ENCODE results near the gene LIMA1.
"Not testable (repeated sequence)": the region's sequence is repeated elsewhere in the genome, so short reads cannot be mapped to it uniquely, and the experiment has no call there.

Gene LIMA1

DNA sequence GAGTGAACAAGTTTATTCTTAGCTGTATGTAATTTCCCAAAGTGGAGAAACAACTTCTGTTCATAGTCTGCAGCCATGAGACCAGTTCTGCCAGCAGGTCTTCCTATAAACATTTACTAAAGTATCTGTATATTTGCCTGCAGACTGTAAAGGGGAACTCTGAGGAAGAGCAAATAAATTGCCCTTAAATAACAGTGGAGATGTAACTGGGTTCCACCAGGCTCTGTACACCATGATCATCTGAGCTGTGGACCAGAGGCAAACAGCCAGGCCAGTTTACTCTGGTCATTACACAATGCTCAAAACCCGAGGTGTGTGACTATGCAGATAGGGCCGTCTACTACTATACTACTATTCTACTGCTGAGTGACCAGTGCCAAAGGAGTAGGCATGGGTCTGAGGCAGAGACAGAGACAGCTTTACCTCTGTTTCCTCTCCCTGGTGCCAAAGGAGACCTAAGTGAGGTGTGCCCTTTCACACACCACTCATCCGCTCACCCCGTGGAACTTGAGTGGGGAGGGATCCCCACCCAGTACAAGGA is 95.0 kb downstream of the LIMA1 start:
- peak in 1 of 56 donors; percentile 0 for DNase-seq

DNA sequence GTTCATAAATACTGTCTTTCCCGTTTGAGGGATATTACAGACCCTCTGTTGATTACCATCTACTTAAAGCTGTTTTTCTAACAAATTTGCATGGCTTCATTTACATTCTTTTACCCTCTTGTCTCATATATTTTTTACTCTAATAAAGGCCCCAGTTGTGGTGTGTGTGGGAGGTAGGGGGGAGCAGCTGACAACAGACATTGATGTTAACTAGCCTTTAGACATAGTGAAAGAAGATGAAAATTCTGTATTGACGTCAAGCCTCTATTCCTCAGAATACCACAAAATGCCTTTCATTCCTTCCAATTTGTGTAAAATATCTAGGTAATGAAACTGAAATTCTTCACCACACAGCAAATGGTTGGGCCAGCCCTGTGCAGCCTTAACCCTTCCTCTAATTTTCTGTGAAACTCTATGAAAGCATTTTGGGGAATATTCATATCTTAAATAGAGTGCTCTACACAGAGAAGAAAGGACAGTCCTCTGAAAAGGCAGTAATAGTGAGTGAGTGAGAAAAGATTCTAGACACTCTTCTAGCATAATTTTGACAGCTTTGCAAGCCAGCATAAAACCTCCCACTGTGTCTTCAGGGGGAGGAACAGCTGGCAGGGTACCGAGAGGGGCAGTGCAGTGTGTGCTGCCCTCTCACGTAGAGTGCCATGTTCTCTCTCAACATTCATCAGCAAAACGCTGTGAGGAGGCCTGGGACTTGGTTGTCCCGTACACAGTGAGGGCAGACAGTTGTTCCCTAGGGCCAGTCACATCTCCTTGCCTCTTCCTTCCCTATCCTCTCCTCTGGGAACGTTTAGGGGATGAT is 96.0 kb downstream of the LIMA1 start:
- peak in 1 of 56 donors; percentile 4 for DNase-seq

DNA sequence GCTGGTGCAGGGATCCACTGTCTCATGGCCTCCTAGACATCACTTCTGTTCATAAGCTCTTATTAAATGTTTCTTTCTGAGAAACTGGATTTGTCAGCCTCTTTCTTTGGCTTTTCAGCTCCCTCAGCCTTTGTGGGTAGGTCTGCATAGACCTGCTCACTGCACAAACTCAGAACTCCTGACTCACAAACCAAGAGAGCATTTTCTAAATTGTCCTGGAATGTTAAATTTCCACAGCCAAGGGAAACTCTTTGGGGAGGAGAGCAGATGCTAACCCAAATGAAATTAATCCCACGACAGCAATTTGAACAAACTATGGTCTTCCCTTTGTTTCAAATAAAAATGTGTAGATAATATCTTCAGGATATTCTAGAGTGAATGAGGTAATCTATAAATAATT is 96.6 kb downstream of the LIMA1 start:
- DNase-seq: no peak

GRCh38 chr12:50185970-50186663 is 97.2 kb downstream of the LIMA1 start:
- peak in 2 of 56 donors; percentile 3 to 9 for DNase-seq

DNA sequence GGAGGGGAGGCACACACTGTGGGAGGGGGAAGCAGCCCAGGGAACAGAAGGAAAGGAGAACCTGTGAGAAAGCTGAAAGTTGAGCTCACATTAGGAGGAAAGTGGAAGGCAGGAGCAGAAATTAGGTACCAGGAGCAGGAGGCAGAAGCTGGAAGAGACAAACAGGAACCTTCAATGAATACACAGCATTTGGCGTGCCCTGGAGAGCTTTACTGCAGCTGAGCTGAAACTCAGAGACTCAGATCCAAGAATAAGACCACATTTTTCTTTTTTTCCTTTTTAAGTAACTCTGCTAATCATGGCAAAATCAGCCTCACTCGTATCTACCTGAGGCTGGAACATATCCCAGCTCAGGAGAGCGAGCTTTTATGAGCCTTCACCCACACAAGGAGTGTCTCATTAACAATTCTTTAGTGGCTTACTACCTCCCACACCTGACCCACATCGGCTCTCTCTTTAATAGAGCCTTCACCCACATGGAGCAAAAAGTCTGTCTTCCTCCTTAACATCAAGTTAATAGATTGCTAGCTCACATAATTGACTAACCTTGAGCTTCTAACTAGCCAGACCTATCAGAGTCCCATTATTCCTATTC is 97.9 kb downstream of the LIMA1 start:
- DNase-seq: no peak

DNA sequence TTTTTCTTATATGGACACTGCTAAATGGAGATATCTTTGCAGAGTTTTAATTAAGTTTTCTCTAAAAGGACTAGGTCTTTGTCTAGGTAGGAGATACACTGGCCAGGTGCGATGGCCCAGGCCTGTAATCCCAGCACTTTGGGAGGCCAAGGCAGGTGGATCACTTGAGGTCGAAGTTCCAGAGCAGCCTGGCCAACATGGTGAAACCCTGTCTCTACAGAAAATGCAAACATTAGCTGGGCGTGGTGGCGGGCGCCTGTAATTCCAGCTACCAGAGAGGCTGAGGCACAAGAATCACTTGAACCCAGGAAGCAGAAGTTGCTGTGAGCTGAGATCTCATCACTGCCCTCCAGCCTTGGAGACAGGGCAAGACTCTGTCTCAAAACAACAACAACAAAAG is 99.1 kb downstream of the LIMA1 start:
- DNase-seq: no peak

DNA sequence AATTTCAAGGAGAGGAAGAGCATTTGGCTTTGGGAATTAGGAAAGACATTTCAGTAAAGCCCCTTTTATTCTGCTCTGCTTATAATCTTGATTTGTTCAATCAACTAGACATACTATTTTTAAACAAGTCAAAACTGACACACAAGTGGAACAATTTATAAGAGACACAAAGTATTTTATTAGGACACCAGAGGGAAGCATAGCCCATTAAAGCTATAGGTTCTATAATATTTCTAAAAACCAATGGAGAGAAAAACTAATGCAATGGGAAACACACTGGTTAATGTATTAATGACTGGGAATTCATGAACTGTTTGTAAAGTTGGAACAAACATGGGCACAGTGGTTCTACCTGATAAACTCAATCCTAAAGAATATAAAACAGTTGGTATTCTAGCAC is 100.9 kb downstream of the LIMA1 start:
- no peak for DNase-seq

DNA sequence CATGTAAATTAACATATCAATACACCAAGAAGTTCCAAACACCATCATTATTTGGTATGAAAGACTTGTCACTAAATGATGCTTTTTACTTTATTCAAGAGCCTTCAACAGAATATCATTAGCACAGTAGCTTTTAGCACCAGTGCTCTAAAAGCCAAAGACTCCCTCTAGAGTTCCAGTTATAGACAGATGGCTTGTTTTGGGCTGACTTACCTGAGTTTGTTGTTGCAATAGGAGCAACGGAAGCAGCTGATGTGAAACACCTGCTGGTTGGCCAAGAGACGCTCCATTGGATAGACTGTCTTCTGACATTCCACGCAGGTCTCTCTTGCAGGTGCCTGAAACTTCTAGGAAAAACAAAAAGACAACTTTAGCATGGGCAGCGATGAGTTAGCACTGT is 101.6 kb downstream of the LIMA1 start:
- DNase-seq: no peak

DNA sequence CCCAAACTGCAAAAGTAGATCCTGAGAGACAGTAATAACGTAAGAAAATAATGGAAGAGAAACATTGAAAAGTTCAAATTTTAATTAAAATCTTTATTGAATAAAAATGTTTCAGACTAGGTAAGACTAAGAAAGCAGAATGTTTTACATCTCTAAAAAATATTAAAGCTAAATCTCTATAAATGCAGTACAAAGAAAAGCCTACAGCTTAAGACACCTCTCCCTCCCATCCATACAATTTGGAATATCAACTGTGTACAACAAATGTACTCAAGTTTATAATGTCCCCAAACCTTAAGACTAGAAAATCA is 107.6 kb downstream of the LIMA1 start:
- DNase-seq: no peak

GRCh38 chr12:50174971-50175715 is 108.2 kb downstream of the LIMA1 start:
- peak in 3 of 56 donors; percentile 3 to 65 (median 4) for DNase-seq

DNA sequence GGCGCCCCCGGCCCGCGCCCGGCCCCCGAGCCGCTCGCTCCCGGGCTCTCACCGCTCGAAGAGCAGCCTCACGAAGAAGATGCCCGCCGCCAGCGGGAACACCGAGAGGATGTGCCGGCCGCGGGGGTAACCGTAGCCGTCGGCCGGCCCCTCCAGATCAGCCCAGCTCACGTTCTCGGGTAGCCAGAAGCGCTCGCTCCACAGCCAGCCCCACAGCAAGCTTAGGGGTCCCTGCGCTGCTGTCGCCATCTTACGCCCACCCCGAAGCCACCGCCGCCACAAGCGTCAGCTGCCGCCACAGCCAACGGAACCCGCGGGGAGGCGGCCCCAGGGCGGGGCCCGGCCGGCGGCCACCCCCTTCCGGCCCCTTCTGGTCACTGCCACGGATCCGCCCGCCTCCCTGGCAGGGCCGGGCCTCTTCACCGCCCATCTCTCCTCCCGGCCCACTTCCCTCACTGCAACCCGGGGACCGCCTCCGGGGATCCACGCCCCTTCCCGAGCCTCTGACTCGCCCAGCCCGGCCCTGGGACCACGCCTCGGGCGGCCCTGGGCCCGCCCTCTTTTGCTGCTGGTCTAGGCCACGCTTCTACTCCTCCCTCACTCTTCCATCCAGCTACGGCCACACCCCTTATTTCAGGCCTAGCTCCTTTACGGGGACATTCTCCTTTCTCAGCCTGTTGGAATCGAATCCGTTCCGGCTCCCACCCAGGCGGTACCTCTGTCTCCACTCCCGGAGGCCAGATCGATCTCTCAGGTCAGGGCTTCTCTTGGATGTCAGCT is 116.1 kb downstream of the LIMA1 start, which contains the start of gene CERS5:
Gene CERS5, minus strand, starts transcription at position 321 of the 780 bp plus-strand sequence. Its CDS starts 72 bp downstream, at position 249.
- DNase-seq: peak; percentile 70 to 98 (median 96)

DNA sequence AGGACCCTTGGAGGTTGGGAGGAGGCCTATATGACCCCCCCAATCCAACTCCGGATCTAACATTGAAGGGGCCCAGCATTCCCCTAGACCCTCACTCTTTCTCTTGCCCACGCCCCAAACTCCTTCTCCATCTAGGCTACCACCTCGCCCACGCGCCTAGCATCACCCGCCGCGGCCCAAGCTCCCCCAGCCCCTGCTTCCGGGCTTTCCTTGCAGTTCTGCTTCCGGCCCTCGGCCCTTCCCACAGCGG is 116.6 kb downstream of the LIMA1 start:
- peak in 10 of 56 donors; percentile 22 to 64 (median 42) for DNase-seq

- DNase-seq: no peak
Observed at GRCh38 chr12:50164963-50165362, 118.4 kb downstream of the LIMA1 start.

GRCh38 chr12:50162230-50162629 is 121.1 kb downstream of the LIMA1 start:
- no peak for DNase-seq

DNA sequence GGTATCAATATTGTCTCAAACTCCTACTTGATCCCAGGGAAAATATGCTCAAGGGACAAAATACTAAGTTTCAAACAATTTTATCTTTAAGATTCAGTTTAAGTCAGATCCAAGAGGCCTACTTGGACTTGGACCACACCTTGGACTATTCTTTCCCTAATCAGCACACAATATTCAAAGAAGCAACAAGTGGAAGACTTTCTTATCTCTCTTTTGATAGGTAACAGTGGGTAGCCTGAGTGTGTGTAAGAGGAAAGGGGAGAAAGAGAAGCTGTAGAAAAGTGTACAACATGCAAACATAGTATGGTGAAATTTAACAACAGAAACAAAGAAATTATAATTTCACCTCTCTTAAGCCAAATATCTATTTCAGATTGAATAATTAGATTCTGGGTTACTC is 122.7 kb downstream of the LIMA1 start:
- no peak for DNase-seq

DNA sequence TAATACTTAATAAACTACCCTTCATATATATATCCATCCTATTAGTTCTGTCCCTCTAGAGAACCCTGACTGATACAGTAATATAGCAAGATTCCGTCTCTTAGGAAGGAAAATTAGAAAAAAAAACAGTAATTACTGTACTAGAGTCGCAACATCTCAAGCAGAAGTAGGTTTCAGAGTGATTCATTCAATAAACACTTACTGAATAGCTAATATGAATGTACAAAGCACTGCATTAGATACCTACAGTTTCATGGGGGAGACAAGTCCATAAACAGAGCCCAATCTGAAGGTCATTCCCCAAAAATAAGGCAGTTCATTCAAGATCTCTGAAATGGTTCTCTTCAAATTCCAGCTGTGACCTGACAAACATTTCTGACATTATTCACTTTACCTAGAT is 126.1 kb downstream of the LIMA1 start:
- DNase-seq: no peak

GRCh38 chr12:50156641-50157040 is 126.7 kb downstream of the LIMA1 start:
- no peak for DNase-seq

DNA sequence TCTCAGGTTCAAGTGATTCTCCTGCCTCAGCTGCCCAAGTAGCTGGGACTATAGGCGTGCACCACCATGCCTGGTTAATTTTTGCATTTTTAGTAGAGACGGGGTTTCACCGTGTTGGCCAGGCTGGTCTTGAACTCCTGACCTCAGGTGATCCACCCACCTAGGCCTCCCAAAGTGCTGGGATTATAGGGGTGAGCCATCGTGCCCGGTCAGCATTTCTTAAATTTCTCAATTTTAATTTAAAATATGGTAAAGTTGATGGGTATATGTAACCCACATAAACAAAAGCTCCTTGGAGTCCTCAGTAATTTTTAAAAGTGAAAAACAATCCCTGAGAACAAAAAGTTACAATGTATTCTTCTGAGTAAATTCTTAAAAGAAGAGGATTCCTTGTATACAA is 128.4 kb downstream of the LIMA1 start:
- not testable (repeated sequence) for DNase-seq

DNA sequence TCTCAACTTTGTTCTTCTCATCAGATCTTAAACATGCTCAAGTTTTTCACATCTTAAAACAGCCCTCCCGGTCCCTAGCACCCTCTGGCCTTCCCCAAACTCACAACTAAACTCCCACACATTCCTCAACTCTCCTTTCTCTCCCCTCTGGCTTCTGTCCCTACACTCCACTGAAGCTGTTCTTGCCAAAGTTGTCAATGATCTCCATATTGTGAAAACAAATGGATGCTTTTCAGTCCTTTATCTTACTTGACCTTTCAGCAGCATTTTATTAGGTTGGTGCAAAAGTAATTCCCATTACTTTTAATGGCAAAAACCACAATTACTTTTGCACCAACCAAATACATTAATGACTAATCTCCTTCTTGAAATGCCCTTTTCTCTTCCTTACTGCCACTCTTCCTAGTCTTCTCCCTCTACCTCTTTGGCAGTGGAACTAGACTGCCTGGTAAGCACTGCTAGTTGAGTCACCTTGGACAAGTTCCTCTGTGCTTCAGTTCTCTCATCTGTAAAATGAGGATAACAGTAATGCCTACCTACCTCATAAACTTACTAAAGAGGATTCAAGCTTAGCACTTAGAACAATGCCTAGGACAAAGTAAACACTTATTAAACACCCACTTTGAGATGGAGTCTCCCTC is 132.2 kb downstream of the LIMA1 start:
- no peak for DNase-seq

- no peak for DNase-seq
Observed at GRCh38 chr12:50149311-50149710, 134.0 kb downstream of the LIMA1 start.

Measured in amygdala (tissue), 56 donors.